Hepatocyte (in vitro differentiated cells): Measurements from ENCODE around the gene KMO. TPM values are rescaled to one million over a fixed set of nuclear protein-coding genes. Genes with fewer than 3 reads are reported as not detected.

Experiments used
- DNase-seq: peaks from one replicate; pipeline ENCODE4 v3.0.0-alpha.2; 2016; ENCODE audit warnings: low spot score
- H2AFZ ChIP-seq: fragments of 200-600 bp; sonication (generic); 2 replicates; pipeline ENCODE4 v1.6.0; 2016; ENCODE audit warnings: antibody characterized with exemption, mild to moderate bottlenecking
- H3K27ac ChIP-seq: fragments of 200-600 bp; sonication (generic); 2 replicates; pipeline ENCODE4 v1.5.1; 2016; ENCODE audit warnings: mild to moderate bottlenecking
- H3K27me3 ChIP-seq: fragments of 200-600 bp; sonication (generic); 2 replicates; pipeline ENCODE4 v1.6.1; 2016
- H3K36me3 ChIP-seq: fragments of 200-600 bp; sonication (generic); replicated peaks from 2 replicates; pipeline ENCODE4 v1.5.1; 2016; ENCODE audit warnings: low read depth; ENCODE audit not compliant: insufficient read depth
- H3K4me1 ChIP-seq: fragments of 200-600 bp; sonication (generic); 2 replicates; pipeline ENCODE4 v1.5.1; 2016; ENCODE audit warnings: mild to moderate bottlenecking, moderate library complexity; ENCODE audit not compliant: insufficient read depth
- H3K4me2 ChIP-seq: fragments of 200-600 bp; sonication (generic); 2 replicates; pipeline ENCODE4 v1.6.0; 2016
- H3K4me3 ChIP-seq: fragments of 200-600 bp; sonication (generic); 2 replicates; pipeline ENCODE4 v1.5.1; 2016; ENCODE audit warnings: mild to moderate bottlenecking
- H3K79me2 ChIP-seq: fragments of 200-600 bp; sonication (generic); 2 replicates; pipeline ENCODE4 v1.6.0; 2017; ENCODE audit warnings: mild to moderate bottlenecking
- H3K9me2 ChIP-seq: fragments of 200-600 bp; sonication (generic); replicated peaks from 2 replicates; pipeline ENCODE4 v1.6.0; 2017; ENCODE audit warnings: mild to moderate bottlenecking; ENCODE audit not compliant: insufficient read depth
- H3K9me3 ChIP-seq: fragments of 200-600 bp; sonication (generic); 2 replicates; pipeline ENCODE4 v1.5.1; 2016; ENCODE audit warnings: low read depth, mild to moderate bottlenecking
- H4K20me1 ChIP-seq: fragments of 200-600 bp; sonication (generic); 2 replicates; pipeline ENCODE4 v1.6.0; 2016; ENCODE audit warnings: mild to moderate bottlenecking; ENCODE audit not compliant: insufficient read depth, poor library complexity, severe bottlenecking
- CTCF ChIP-seq: fragments of 200-600 bp; sonication (generic); IDR thresholded peaks from 2 replicates; pipeline ENCODE4 v1.5.1; 2016; ENCODE audit warnings: antibody characterized with exemption, mild to moderate bottlenecking; ENCODE audit not compliant: poor library complexity
- EZH2 ChIP-seq: fragments of 200-600 bp; sonication (generic); IDR thresholded peaks from 2 replicates; pipeline ENCODE4 v1.6.1; 2016; ENCODE audit warnings: antibody characterized with exemption, mild to moderate bottlenecking, borderline replicate concordance
- EZH2phosphoT487 ChIP-seq: fragments of 200-600 bp; sonication (generic); IDR thresholded peaks from one replicate; pipeline ENCODE4 v1.6.1; 2018; ENCODE audit warnings: antibody characterized with exemption, mild to moderate bottlenecking, low read depth, moderate library complexity; ENCODE audit not compliant: unreplicated experiment, severe bottlenecking
- WGBS: methylation state at CpG from one replicate; pipeline ENCODE4 v1.1.6; 2016; ENCODE audit warnings: low lambda C conversion rate; ENCODE audit errors: missing lambda C conversion rate; 5-methylcytosine and 5-hydroxymethylcytosine counted together
- polyA plus RNA-seq: library from polyadenylated mRNA; unstranded; fragments of >200 nt; fragmentation: Nextera tagmentation; extraction: Ambion mirVana; gene quantifications from 2 replicates; pipeline ENCODE4 v1.2.1, GENCODE V29; 2016
- total RNA-seq: library from RNA; depleted of rRNA; stranded (reverse); fragments of >200 nt; gene quantifications from 2 replicates; pipeline ENCODE4 v1.2.3, GENCODE V29; 2014

Gene KMO
- total and polyA plus RNA-seq, 2 experiments from 2014 or later: 1.4 to 2.8 TPM

DNA sequence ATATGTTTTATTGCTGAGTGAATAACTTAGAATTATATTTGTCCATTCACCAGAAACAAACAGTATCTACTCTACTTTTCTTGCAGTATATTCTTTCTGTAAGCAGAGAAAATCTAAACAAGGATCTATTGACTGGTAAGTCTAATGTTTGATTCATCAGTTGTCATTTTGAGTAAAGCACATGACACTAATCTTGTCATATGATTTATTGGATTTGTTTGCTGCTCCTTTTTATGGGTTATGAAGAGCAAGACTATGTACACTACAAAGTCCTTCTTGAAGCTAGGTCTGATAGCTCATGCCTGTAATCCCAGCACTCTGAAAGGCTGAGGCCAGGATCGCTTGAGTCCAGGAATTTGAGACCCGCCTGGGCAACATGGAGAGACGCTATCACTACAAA lies 23.3 kb downstream of the KMO start:
- Histone ChIP-seq H3K9me3 (no peaks in the 10 kb centered on the region), H3K4me3 (no peak overlapping the region), H3K9me2 (no peaks in the 10 kb centered on the region), H2AFZ (no peak overlapping the region), H3K36me3 (no peaks in the 10 kb centered on the region), H3K79me2 (no peaks in the 10 kb centered on the region), H4K20me1 (no peaks in the 10 kb centered on the region), H3K27ac (no peak overlapping the region), H3K27me3 (no peaks in the 10 kb centered on the region), H3K4me2 (no peak overlapping the region), H3K4me1 (no peaks in the 10 kb centered on the region)
- WGBS: 85% methylated on average over 3 of the region's 3 CpGs
- TF ChIP-seq CTCF: no peak
- no peak for TF ChIP-seq EZH2phosphoT487
- no peak for TF ChIP-seq EZH2
- DNase-seq: no peak

GRCh38 chr1:241557031-241557430 lies 24.9 kb downstream of the KMO start:
- Histone ChIP-seq H3K36me3 (no peaks in the 10 kb centered on the region), H3K4me2 (no peak overlapping the region), H2AFZ (no peak overlapping the region), H3K27ac (no peak overlapping the region), H4K20me1 (no peaks in the 10 kb centered on the region), H3K27me3 (no peaks in the 10 kb centered on the region), H3K9me2 (no peaks in the 10 kb centered on the region), H3K4me3 (no peak overlapping the region), H3K4me1 (no peaks in the 10 kb centered on the region), H3K9me3 (no peaks in the 10 kb centered on the region), H3K79me2 (no peaks in the 10 kb centered on the region)
- 93% methylated on average over 5 of the region's 5 CpGs for WGBS
- DNase-seq: no peak
- TF ChIP-seq CTCF (no peak), EZH2 (no peak), EZH2phosphoT487 (no peak)

- Histone ChIP-seq H3K4me2 (no peak overlapping the region), H3K27ac (no peak overlapping the region)
Observed at GRCh38 chr1:241557551-241558193, 25.5 kb downstream of the KMO start.

More at GRCh38 chr1:241557551-241558193, 25.5 kb downstream of the KMO start:
- no peaks in the 10 kb centered on the region for H3K4me1 ChIP-seq
- no peaks in the 10 kb centered on the region for H3K27me3 ChIP-seq
- WGBS: 75% methylated on average over 5 of the region's 5 CpGs
- H3K9me2 ChIP-seq: no peaks in the 10 kb centered on the region
- no peak for DNase-seq
- H4K20me1 ChIP-seq: no peaks in the 10 kb centered on the region
- TF ChIP-seq CTCF: no peak
- TF ChIP-seq EZH2phosphoT487: no peak
- no peak for TF ChIP-seq EZH2
- no peak overlapping the region for H3K4me3 ChIP-seq
- H3K36me3 ChIP-seq: no peaks in the 10 kb centered on the region
- no peaks in the 10 kb centered on the region for H3K79me2 ChIP-seq
- H2AFZ ChIP-seq: no peak overlapping the region
- no peaks in the 10 kb centered on the region for H3K9me3 ChIP-seq
